HepG2 (cell line): ENCODE measurements around the gene XRN1. TPM values are rescaled to one million over a fixed set of nuclear protein-coding genes. Genes with fewer than 3 reads are reported as not detected.

ENCODE experiments used
- AFF4 ChIP-seq: sonication (generic); formaldehyde crosslinking; IDR thresholded peaks from 2 replicates; pipeline ENCODE4 v1.4.0; 2020; ENCODE audit warnings: missing genetic modification reagents
- ATF2 ChIP-seq: sonication (generic); formaldehyde crosslinking; IDR thresholded peaks from 2 replicates; pipeline ENCODE4 v1.4.0; 2020; ENCODE audit warnings: missing genetic modification reagents
- GLI4 ChIP-seq: sonication (generic); formaldehyde crosslinking; IDR thresholded peaks from 2 replicates; pipeline ENCODE4 v1.5.1; 2020; ENCODE audit warnings: missing genetic modification reagents, mild to moderate bottlenecking, moderate library complexity, borderline replicate concordance
- JARID2 ChIP-seq: sonication (generic); formaldehyde crosslinking; IDR thresholded peaks from 2 replicates; pipeline ENCODE4 v1.8.1; 2023; ENCODE audit warnings: missing genetic modification reagents, inconsistent platforms; ENCODE audit not compliant: insufficient replicate concordance
- KMT2A ChIP-seq: sonication (generic); formaldehyde crosslinking; IDR thresholded peaks from 2 replicates; pipeline ENCODE4 v1.4.0; 2020; ENCODE audit warnings: missing genetic modification reagents
- NR2C2 ChIP-seq: sonication (generic); formaldehyde crosslinking; IDR thresholded peaks from 2 replicates; pipeline ENCODE4 v1.4.0; 2020; ENCODE audit warnings: missing genetic modification reagents, mild to moderate bottlenecking, moderate library complexity, borderline replicate concordance
- NR2F1 ChIP-seq, 2 experiments: fragments of 450-650 bp in 1 of 2; formaldehyde crosslinking in 1 of 2; IDR thresholded peaks; 2 replicates each; pipeline versions ENCODE4 v1.5.0 to v1.6.1; 2016 to 2020; ENCODE audit warnings: mild to moderate bottlenecking in 1 of 2, missing compliant biosample characterization in 1 of 2, missing genetic modification reagents in 1 of 2, moderate library complexity in 1 of 2
- SOX13 ChIP-seq, 3 experiments: fragments of 450-650 bp in 1 of 3; sonication (generic) in 1 of 3; formaldehyde crosslinking in 1 of 3; IDR thresholded peaks in 2 of 3; conservative IDR thresholded peaks in 1 of 3; 2 replicates each; pipeline versions ENCODE4 v1.5.0 to v1.6.1; 2016 to 2020; ENCODE audit warnings: antibody characterized with exemption in 1 of 3, mild to moderate bottlenecking in 1 of 3, missing compliant biosample characterization in 1 of 3, missing genetic modification reagents in 1 of 3, moderate library complexity in 1 of 3
- TEAD2 ChIP-seq: sonication (generic); formaldehyde crosslinking; IDR thresholded peaks from 2 replicates; pipeline ENCODE4 v1.9.0; 2021; ENCODE audit warnings: missing genetic modification reagents
- TSC22D2 ChIP-seq: sonication (generic); formaldehyde crosslinking; IDR thresholded peaks from 2 replicates; pipeline ENCODE4 v1.5.1; 2020; ENCODE audit warnings: missing genetic modification reagents, mild to moderate bottlenecking, borderline replicate concordance
- YEATS2 ChIP-seq: sonication (generic); formaldehyde crosslinking; IDR thresholded peaks from 2 replicates; pipeline ENCODE4 v1.4.0; 2020; ENCODE audit warnings: missing genetic modification reagents, borderline replicate concordance
- ZFP36L2 ChIP-seq: sonication (generic); formaldehyde crosslinking; IDR thresholded peaks from 2 replicates; pipeline ENCODE4 v1.4.0; 2020; ENCODE audit warnings: missing genetic modification reagents
- ZNF124 ChIP-seq: sonication (generic); formaldehyde crosslinking; IDR thresholded peaks from 2 replicates; pipeline ENCODE4 v1.4.0; 2020; ENCODE audit warnings: missing genetic modification reagents
- ZNF546 ChIP-seq: sonication (generic); formaldehyde crosslinking; conservative IDR thresholded peaks from 2 replicates; pipeline ENCODE4 v1.8.1; 2023; ENCODE audit warnings: mild to moderate bottlenecking, missing genetic modification reagents
- ZNF704 ChIP-seq: sonication (generic); formaldehyde crosslinking; IDR thresholded peaks from 2 replicates; pipeline ENCODE4 v1.8.1; 2023; ENCODE audit warnings: mild to moderate bottlenecking, inconsistent platforms, moderate library complexity, missing genetic modification reagents, borderline replicate concordance
- ZSCAN22 ChIP-seq: sonication (generic); formaldehyde crosslinking; IDR thresholded peaks from 2 replicates; pipeline ENCODE4 v1.4.0; 2020; ENCODE audit warnings: mild to moderate bottlenecking, missing genetic modification reagents
- polyA plus RNA-seq, 8 experiments: library from polyadenylated mRNA; depleted of rRNA in 3 of 8; stranded (reverse) in 7 of 8; unstranded in 1 of 8; fragments of >200 nt; fragmentation: Illumina TruSeq in 4 of 8; extraction: Trizol in 4 of 8; gene quantifications; 2 replicates each; pipeline versions ENCODE4 v1.2.1 to v1.2.3, GENCODE V29; 2011 to 2016; ENCODE audit warnings: low read depth in 4 of 8, missing spikeins in 1 of 8, mixed read lengths in 1 of 8; ENCODE audit not compliant: insufficient read depth in 1 of 8
- total RNA-seq, 5 experiments: library from RNA; depleted of rRNA; stranded (reverse); fragments of >200 nt; fragmentation: Illumina TruSeq; extraction: Trizol; gene quantifications; 2 replicates each; pipeline ENCODE4 v1.2.3, GENCODE V29; 2016; ENCODE audit warnings: low read depth in 1 of 5
- TF ChIP-seq, protein P1 (sequence below), 2 experiments: fragments of 450-650 bp in 1 of 2; sonication (generic) in 1 of 2; formaldehyde crosslinking; IDR thresholded peaks; 2 replicates each; pipeline versions ENCODE4 v1.5.0 to v1.8.0; 2020 to 2022; ENCODE audit warnings: mild to moderate bottlenecking in 1 of 2, missing genetic modification reagents in 1 of 2
- TF ChIP-seq, protein P2 (sequence below): sonication (generic); formaldehyde crosslinking; IDR thresholded peaks from 2 replicates; pipeline ENCODE4 v1.4.0; 2020; ENCODE audit warnings: missing genetic modification reagents

The XRN1 gene
- total and polyA plus RNA-seq, 2 of the 13 experiments (the other 11 are each of a cell fraction or from before 2014, with no cell fraction given) = 13.2 to 13.3 TPM

- TF ChIP-seq AFF4 (CRISPR knock-in tag) (no peak), NR2F1 (CRISPR knock-in tag; IDR thresholded peaks at IDR 0.05) (0 out of 4 replicates have a peak, but pooled peaks of 1 of the 2 experiments have one; percentile 35), YEATS2 (CRISPR knock-in tag) (peak; percentile 60; the same call in 1 of the 2 replicates), JARID2 (CRISPR knock-in tag) (no peak), ZSCAN22 (CRISPR knock-in tag) (no peak), NR2C2 (CRISPR knock-in tag) (no peak), ZNF704 (CRISPR knock-in tag) (no peak), TEAD2 (no peak), KMT2A (no peak), SOX13 (IDR thresholded peaks at IDR 0.05) (no peak), SOX13 (CRISPR knock-in tag; conservative IDR thresholded peaks at IDR 0.05 in 1 of 2, IDR thresholded peaks at IDR 0.05 in 1 of 2) (no peak), GLI4 (no peak), ATF2 (peak; percentile 51; the same call in 1 of the 2 replicates), TSC22D2 (peak; percentile 62; the same call in 1 of the 2 replicates), ZNF546 (CRISPR knock-in tag) (no peak), ZNF124 (CRISPR knock-in tag) (0 out of 2 replicates have a peak, but pooled peaks have one; percentile 46), ZFP36L2 (0 out of 2 replicates have a peak, but pooled peaks have one; percentile 40)
- TF ChIP-seq, protein P1, sequence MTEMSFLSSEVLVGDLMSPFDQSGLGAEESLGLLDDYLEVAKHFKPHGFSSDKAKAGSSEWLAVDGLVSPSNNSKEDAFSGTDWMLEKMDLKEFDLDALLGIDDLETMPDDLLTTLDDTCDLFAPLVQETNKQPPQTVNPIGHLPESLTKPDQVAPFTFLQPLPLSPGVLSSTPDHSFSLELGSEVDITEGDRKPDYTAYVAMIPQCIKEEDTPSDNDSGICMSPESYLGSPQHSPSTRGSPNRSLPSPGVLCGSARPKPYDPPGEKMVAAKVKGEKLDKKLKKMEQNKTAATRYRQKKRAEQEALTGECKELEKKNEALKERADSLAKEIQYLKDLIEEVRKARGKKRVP (CRISPR knock-in tag; IDR thresholded peaks at IDR 0.05) = 0 out of 4 replicates have a peak, but pooled peaks of 1 of the 2 experiments have one; percentile 21
- TF ChIP-seq, protein P2, sequence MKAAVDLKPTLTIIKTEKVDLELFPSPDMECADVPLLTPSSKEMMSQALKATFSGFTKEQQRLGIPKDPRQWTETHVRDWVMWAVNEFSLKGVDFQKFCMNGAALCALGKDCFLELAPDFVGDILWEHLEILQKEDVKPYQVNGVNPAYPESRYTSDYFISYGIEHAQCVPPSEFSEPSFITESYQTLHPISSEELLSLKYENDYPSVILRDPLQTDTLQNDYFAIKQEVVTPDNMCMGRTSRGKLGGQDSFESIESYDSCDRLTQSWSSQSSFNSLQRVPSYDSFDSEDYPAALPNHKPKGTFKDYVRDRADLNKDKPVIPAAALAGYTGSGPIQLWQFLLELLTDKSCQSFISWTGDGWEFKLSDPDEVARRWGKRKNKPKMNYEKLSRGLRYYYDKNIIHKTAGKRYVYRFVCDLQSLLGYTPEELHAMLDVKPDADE (CRISPR knock-in tag) = no peak
Observed at GRCh38 chr3:142279965-142280590, 167.8 kb downstream of the XRN1 start (continued).
